Activated T-helper 1 cell treated with anti-CD3 and anti-CD28 coated beads, Interleukin-12 subunit alpha, Interleukin-12 subunit beta, Interleukin-2, Interleukin-4 antibody, amounts not matched to agents 30 ng/mL and 10 ng/mL and 1 ng/mL, durations not matched to agents 14 hours and 24 hours and 36 hours (primary cell): ENCODE results near the gene STRA8. TPM values are rescaled to one million over a fixed set of nuclear protein-coding genes. Genes with fewer than 3 reads are reported as not detected.
A peak's percentile ranks its signal among the peaks of the same experiment; 100 is the strongest.

Experiments used
- DNase-seq: peaks from one replicate; pipeline ENCODE4 v3.0.0; 2021; ENCODE audit warnings: low spot score
- H3K27ac Mint-ChIP-seq: one replicate; pipeline ENCODE4 v1.8.0; 2021; ENCODE audit warnings: mild to moderate bottlenecking, mixed read lengths
- H3K27me3 Mint-ChIP-seq: one replicate; pipeline ENCODE4 v1.8.0; 2022; ENCODE audit warnings: mild to moderate bottlenecking, moderate library complexity, mixed read lengths; ENCODE audit not compliant: insufficient read depth
- H3K36me3 Mint-ChIP-seq: one replicate; pipeline ENCODE4 v1.8.0; 2021; ENCODE audit warnings: low read depth, mixed read lengths
- H3K4me1 Mint-ChIP-seq: one replicate; pipeline ENCODE4 v1.8.0; 2021; ENCODE audit warnings: low read depth, mixed read lengths
- H3K4me3 Mint-ChIP-seq: one replicate; pipeline ENCODE4 v1.8.0; 2021; ENCODE audit warnings: mild to moderate bottlenecking, moderate library complexity, mixed read lengths
- H3K9me3 Mint-ChIP-seq: one replicate; pipeline ENCODE4 v1.8.0; 2021; ENCODE audit warnings: mixed read lengths
- intact Hi-C: fragments of 100-400 bp; cut with micrococcal nuclease; formaldehyde crosslinking; loops from one replicate; pipeline ENCODE4 v1.15.1; 2024
- total RNA-seq: library from RNA; stranded (reverse); gene quantifications from 2 replicates; pipeline ENCODE4 v1.2.3, GENCODE V29; 2022

Gene STRA8
- total RNA-seq, 1 donor from 2014 or later, result not detected

DNA sequence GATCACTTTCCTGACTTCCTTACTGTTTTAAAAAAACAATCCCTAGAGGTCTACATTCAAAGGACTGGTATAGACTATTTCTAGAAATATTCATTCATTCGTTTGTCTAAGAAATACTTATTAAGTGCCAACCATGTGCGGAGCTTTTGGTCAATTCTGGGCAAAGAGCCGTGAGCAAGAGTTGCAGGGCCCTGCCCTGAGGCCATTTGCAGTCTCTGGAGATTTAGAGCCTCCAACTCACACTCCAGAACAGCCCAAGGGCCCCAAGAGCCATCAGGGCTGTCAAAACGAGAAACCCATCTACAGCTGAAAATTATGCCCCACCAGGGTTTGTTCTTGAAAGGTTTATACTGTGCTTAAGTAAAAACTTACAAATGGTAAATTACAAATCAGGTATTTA is 38.5 kb upstream of the STRA8 start:
- no peak overlapping the region for H3K4me3 Mint-ChIP-seq
- no peaks in the 10 kb centered on the region for H3K9me3 Mint-ChIP-seq
- peaks cover 11% of the 10 kb centered on the region for H3K4me1 Mint-ChIP-seq
- intact Hi-C loops, result no loop called here
- no peak overlapping the region for H3K27ac Mint-ChIP-seq
- no peak for DNase-seq
- H3K36me3 Mint-ChIP-seq, result peaks cover 45% of the 10 kb centered on the region
- no peaks in the 10 kb centered on the region for H3K27me3 Mint-ChIP-seq

DNA sequence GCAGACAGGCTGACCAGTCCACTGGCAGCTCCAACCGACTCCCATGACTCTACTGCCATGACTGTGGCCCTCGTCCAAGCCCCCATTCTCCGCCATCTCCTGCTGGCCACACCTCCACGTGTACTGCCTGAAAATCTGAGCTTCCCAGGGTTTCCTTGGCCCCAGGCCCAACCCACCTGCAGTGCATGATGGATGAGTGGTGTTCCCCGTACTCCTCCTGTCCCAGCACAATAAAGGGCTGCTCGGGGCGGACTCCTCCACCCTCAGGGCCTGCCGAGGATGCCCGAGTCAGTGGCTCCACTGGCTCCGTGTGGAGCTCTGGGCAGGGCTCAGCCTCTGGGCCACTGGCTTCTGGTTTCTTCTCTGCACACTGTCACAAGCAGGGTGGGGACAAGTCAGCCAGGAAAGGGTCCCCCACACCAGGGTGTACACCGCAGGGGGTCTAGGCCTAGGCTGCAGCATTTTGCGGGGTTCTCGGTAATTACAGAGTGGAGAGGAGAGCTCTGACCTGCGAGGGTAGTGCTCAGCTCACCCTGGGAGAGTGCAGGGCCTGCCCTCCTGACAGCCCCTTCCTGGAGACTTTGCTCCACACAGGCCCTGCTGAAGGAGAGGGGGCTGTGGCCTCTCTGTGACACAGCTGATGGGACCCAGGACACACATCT is 37.5 kb upstream of the STRA8 start:
- DNase-seq, result no peak
- Mint-ChIP-seq H3K27me3 (no peaks in the 10 kb centered on the region), H3K27ac (no peak overlapping the region), H3K4me1 (peaks cover 11% of the 10 kb centered on the region), H3K36me3 (peaks cover 36% of the 10 kb centered on the region), H3K9me3 (no peaks in the 10 kb centered on the region), H3K4me3 (no peak overlapping the region)
- intact Hi-C loops, result no loop called here

DNA sequence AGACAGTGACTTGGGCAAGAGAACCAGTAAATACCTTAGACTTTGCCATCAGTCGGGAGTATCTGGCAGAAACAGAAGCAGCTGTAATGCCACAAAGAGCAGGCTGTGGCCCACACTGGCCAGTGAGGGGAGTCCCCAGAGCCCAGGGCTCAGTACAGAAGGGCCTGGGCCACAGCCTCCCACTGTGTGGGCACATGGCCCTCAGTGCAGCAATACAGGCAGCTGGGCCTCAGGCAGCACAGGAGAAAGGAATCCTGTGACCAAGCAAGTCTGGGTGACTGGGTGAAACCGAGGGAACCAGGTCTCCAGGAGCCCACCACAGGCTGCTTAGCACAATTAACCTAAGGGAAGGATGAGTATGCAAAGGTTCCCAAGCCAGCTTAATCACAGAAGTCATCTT is 36.3 kb upstream of the STRA8 start:
- no peak for DNase-seq
- Mint-ChIP-seq H3K27me3 (no peaks in the 10 kb centered on the region), H3K4me1 (peaks cover 13% of the 10 kb centered on the region), H3K4me3 (no peak overlapping the region), H3K9me3 (no peaks in the 10 kb centered on the region), H3K36me3 (peaks cover 36% of the 10 kb centered on the region), H3K27ac (no peak overlapping the region)
- intact Hi-C loops, result no loop called here

DNA sequence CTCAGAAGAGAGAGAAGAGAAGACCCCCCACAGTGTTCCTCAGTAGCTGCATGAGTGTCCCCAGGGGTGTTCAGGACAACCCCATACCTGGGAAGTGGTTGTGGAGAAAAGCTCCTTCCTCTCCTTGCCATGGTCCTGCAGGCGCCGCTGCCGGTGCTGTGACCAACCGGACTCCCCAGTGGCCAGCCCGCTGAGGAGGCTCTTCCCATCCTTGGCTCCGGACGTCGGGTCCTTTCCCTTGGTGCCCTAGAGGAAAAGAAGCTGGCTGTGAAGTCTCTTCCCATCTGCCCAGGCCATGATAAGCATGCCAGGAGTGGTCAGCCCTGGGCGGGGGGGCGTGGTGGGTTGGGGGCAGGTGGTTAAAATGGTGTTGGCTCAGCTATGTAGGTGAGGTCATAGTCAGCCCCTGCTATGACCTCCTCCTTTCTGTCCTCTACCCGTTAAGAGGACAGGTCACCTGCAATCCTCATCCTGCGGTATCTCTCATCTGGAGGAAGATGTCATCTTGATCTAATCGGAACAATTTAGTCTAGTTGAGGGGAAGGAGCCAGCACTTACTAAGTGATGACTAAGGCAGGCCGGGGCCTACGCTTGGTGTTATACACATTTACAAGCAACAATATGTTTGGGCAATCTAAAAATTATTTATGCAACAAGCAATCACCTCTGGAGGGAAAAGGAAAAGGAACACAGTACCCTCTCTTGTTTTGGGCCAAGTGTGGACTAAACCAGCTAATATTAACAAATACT is 35.6 kb upstream of the STRA8 start:
- Mint-ChIP-seq H3K27me3 (no peaks in the 10 kb centered on the region), H3K4me3 (no peak overlapping the region), H3K36me3 (peaks cover 36% of the 10 kb centered on the region), H3K27ac (peak overlapping the region; percentile 12), H3K4me1 (peaks cover 19% of the 10 kb centered on the region), H3K9me3 (no peaks in the 10 kb centered on the region)
- no peak for DNase-seq
- intact Hi-C loops, result no loop called here

DNA sequence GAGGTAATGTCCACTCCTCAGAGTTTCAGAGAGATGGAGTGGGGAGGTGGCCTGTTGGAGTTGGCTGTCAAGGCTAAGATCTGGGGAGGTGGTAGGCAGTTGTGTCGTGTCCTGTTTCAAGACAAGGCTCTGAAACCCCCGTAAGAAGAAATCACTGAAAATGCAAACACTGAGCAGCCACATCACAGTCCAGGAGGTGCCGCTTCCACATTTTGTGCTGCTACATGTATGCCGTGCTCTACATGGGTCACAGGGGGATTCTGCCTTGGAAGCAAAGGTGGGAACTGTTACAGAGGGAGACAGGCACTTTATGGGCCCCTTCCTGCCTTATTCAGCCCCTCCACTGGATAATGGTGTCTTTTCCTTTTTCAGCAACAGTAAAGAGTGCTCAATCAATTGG is 34.2 kb upstream of the STRA8 start:
- Mint-ChIP-seq H3K27ac (no peak overlapping the region), H3K4me3 (no peak overlapping the region), H3K36me3 (peaks cover 37% of the 10 kb centered on the region), H3K9me3 (no peaks in the 10 kb centered on the region), H3K27me3 (no peaks in the 10 kb centered on the region), H3K4me1 (peaks cover 27% of the 10 kb centered on the region)
- no peak for DNase-seq
- intact Hi-C loops, result loop anchor here (1.0 kb wide), 1 partner anchor 12 kb away; the partner anchor contains the start of gene WDR91

DNA sequence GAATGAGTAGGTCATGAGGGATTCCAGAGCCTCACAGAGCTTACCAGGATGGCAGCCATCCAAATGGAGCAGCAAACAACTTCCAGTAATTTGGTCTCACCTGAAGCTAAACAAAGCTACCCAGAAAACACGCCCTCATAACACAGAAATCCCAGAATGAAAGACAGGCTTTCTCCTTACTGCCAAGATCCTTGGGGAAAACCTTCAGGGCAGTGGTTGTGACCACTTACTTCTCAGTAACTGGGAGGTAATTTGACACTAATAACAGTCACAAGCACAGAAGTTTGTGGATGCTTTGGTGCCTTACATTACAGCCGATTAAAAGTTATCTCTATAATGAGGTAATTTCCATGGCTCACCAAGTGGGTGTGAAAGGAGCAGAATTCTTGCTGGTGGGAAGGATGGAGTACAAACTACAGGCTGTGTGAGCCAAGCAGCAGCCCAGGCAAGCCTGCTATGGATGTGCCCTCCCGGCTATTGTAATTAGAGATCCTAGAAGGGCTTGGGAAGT is 32.8 kb upstream of the STRA8 start:
- H3K4me3 Mint-ChIP-seq, result no peak overlapping the region
- peaks cover 32% of the 10 kb centered on the region for H3K4me1 Mint-ChIP-seq
- H3K27ac Mint-ChIP-seq, result no peak overlapping the region
- H3K27me3 Mint-ChIP-seq, result no peaks in the 10 kb centered on the region
- no peak for DNase-seq
- H3K9me3 Mint-ChIP-seq, result no peaks in the 10 kb centered on the region
- intact Hi-C loops, result no loop called here
- H3K36me3 Mint-ChIP-seq, result peaks cover 42% of the 10 kb centered on the region

- Mint-ChIP-seq H3K36me3 (peaks cover 42% of the 10 kb centered on the region), H3K27me3 (no peaks in the 10 kb centered on the region), H3K27ac (no peak overlapping the region)
Observed at GRCh38 chr7:135201350-135201749, 32.3 kb upstream of the STRA8 start.

GRCh38 chr7:135204341-135204749 is 29.3 kb upstream of the STRA8 start:
- H3K36me3 Mint-ChIP-seq, result peaks cover 47% of the 10 kb centered on the region
- DNase-seq, result no peak
- no peak overlapping the region for H3K4me3 Mint-ChIP-seq
- H3K27me3 Mint-ChIP-seq, result no peaks in the 10 kb centered on the region
- peaks cover 51% of the 10 kb centered on the region for H3K4me1 Mint-ChIP-seq
- H3K27ac Mint-ChIP-seq, result no peak overlapping the region
- no peaks in the 10 kb centered on the region for H3K9me3 Mint-ChIP-seq
- intact Hi-C loops, result no loop called here

More at GRCh38 chr7:135201350-135201749, 32.3 kb upstream of the STRA8 start:
- peaks cover 35% of the 10 kb centered on the region for H3K4me1 Mint-ChIP-seq
- no peaks in the 10 kb centered on the region for H3K9me3 Mint-ChIP-seq
- intact Hi-C loops, result no loop called here
- H3K4me3 Mint-ChIP-seq, result no peak overlapping the region
- DNase-seq, result no peak

DNA sequence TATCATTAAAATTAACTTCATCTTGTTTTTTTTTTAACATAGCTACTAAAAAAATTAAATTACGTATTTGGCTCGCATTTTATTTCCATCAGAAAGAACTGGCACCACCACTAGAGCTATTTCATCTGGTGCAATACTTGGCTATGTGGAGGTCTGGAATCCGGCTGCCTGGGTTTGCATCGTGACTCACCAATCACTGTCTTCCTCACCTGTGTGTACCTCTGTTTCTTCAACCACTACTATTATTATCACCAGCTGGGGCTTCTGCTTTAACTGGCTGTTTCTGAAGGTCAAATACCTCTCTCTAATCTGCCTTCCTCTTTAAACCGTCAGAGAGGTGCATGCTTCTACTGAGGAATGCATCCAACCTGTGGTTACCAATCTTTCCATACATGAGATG is 28.8 kb upstream of the STRA8 start:
- no peaks in the 10 kb centered on the region for H3K9me3 Mint-ChIP-seq
- H3K27me3 Mint-ChIP-seq, result no peaks in the 10 kb centered on the region
- no peak overlapping the region for H3K27ac Mint-ChIP-seq
- H3K4me3 Mint-ChIP-seq, result no peak overlapping the region
- H3K36me3 Mint-ChIP-seq, result peaks cover 46% of the 10 kb centered on the region
- H3K4me1 Mint-ChIP-seq, result peaks cover 56% of the 10 kb centered on the region
- no peak for DNase-seq
- intact Hi-C loops, result no loop called here

GRCh38 chr7:135205850-135206249 is 27.8 kb upstream of the STRA8 start:
- intact Hi-C loops, result no loop called here
- Mint-ChIP-seq H3K27ac (no peak overlapping the region), H3K36me3 (peaks cover 46% of the 10 kb centered on the region), H3K27me3 (no peaks in the 10 kb centered on the region), H3K4me3 (no peak overlapping the region), H3K9me3 (no peaks in the 10 kb centered on the region), H3K4me1 (peaks cover 66% of the 10 kb centered on the region)
- DNase-seq, result no peak

DNA sequence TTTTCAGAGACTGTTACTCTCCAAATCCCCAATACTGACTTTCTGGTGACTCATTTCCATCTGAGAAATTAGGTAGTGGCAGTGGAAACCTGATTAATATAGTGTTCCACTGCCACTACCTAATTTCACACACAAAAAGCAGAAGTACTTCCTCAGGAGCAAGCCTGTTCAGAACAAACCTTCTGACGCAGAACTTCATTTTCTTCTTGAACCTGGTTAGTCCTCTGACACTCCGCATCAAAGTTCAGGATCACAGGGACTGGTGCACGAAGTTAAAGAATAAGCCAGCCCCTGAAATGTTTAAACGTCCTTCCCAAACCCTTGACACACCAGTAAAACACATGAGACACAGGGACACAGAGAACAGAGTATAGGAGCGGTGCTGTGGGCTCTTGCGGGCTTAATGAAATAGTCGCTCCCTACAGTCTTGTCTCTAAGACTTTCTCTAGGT is 26.7 kb upstream of the STRA8 start:
- Mint-ChIP-seq H3K27ac (no peak overlapping the region), H3K4me1 (peaks cover 70% of the 10 kb centered on the region)

DNA sequence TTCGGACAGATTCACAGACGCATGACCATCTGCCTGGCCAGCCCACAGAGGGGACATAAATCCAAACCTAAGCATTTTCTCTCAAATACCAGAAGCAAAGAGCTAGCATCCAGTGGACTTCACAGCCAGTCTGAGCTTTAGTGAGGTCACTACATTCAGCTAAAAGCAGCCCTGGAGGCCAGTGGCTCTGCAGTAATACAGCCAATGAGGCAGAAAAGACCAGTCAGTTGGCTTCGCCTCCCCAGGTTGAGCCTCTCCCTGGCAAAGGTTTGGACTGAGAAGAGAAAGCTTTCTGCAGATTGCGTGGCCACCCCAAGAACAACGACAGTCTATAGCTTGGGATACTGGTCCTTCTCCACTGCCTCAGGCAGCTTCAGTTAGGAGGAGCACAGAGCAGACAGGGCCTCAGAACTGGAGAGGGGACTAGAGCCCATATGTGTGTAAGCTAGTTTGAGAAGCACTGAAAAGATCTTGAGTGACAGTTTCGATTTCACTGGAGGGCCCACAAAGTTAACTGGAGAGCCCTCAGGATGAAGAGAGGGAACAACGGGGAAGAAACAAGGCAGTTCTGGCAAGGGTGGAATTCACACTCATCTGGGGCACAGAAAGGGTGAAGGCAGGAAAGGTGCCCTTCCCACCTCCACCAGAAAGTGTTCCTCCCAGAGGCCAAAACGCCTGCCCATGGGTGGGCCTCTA is 26.1 kb upstream of the STRA8 start:
- no peak for DNase-seq

More for the DNA sequence above, 26.7 kb upstream of the STRA8 start:
- Mint-ChIP-seq H3K9me3 (no peaks in the 10 kb centered on the region), H3K27me3 (no peaks in the 10 kb centered on the region), H3K4me3 (no peak overlapping the region), H3K36me3 (peaks cover 42% of the 10 kb centered on the region)
- intact Hi-C loops, result no loop called here
- no peak for DNase-seq

More for the DNA sequence above, 26.1 kb upstream of the STRA8 start:
- intact Hi-C loops, result no loop called here
- Mint-ChIP-seq H3K27me3 (no peaks in the 10 kb centered on the region), H3K9me3 (no peaks in the 10 kb centered on the region), H3K4me3 (no peak overlapping the region), H3K4me1 (peaks cover 66% of the 10 kb centered on the region), H3K27ac (no peak overlapping the region), H3K36me3 (peaks cover 38% of the 10 kb centered on the region)
